ENCODE measurements around the gene THAP8.

THAP8 gene

GRCh38 chr19:35992907-35993765 lies 60.9 kb downstream of the THAP8 start:
- no peak for DNase-seq

DNA sequence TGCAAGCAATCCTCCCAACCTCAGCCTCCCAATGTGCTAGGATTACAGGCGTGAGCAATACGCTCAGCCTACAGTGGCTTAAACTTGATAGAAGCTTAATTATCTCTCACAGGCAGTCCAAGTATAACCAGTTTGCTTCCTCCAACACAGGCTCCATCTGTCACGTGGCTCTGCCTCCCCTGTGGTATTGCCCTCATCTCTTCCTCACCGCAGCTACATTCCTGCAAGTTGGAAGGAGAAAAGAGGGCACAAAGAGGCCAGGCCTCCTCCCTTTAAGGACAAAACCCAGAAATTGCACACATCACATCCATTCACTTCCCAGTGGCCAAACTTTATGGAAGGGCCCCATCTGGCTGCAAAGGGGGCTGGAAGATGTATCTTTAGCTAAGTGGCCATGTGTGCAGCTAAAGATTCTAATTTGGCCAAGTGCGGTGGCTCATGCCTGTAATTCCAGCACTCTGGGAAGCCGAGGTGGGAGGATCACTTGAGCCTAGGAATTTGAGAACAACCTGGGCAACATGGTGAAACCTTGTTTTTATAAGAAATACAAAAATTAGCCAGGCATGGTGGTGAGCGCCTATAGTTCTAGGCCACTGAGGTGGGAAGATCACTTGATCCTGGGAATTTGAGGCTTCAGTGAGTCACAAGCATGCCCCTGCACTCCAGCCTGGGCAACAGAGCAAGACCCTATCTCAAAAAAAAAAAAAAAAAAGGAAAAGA lies 62.2 kb downstream of the THAP8 start:
- no peak for DNase-seq

DNA sequence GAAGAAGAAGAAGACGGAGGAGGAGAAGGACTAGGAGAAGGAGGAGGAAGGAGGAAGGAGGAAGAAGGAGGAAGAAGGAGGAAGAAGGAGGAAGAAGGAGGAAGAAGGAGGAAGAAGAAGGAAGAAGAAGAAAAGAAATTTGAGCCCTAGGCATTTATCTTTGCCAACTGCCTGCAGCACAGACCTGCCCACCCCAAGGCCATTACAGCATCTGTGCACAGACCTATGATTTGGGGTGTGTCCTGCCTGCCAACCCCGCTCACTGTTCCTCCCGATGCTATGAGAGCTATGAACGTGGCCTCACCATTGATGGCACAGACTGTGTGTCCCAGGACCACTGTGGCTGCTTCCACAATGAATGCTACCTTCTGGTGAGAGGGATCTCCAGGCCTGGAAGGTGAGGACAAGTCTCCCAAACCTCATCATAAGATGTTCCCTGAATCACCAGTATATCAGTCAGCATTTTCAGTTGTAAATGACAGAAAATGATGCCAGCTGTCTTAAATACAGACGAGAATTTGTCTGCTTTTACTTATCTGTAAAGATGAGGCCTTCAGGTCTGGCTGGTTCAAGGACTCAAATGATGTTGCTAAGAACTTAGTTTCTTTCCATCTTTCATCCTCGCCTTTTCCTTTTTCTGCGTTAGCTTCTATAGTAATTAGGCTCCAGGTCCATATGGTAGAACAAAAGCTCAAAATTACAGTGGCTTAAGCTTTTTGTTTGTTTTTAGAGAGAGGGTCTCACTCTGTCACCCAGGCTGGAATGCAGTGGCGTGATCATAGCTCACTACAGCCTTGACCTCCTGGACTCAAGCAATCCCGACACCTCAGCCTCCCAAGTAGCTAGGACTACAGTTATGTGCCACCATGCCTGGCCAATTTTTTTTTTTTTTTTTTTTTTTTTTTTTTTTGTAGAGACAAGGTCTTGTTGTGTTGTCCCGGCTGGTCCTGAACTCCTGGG lies 63.0 kb downstream of the THAP8 start:
- DNase-seq, result no peak

DNA sequence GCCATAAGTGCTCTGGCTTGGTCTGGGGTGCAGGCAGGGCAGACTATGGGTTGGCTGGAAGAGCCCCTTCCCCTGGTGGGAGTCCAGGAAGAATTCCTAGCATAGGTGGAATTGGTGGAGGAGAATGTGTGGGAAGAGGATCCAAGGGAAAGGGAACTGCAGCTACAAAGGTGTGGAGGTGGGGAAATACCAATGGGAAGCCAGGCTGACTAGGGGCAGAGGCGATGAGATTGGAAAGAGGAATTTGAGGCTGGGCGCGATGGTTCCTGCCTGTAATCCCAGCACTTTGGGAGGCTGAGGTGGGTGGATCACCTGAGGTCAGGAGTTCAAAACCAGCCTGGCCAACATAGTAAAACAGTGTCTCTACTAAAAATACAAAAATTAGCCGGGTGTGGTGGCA lies 63.9 kb downstream of the THAP8 start:
- no peak for DNase-seq

- no peak for DNase-seq
Measured at GRCh38 chr19:35988824-35989223, 65.3 kb downstream of the THAP8 start.

DNA sequence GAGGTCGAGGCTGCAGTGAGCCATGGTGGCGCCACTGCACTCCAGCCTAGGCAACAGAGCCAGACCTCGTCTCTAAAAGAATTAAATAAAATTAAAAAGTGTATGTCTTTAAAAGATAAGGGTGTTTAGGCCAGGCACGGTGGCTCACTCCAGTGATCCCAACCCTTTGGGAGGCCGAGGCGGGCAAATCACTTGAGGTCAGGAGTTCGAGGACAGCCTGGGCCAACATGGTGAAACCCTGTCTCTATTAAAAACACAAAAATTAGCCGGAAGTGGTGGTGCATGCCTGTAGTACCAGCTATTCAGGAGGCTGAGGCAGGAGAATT lies 66.6 kb downstream of the THAP8 start:
- no peak for DNase-seq

DNA sequence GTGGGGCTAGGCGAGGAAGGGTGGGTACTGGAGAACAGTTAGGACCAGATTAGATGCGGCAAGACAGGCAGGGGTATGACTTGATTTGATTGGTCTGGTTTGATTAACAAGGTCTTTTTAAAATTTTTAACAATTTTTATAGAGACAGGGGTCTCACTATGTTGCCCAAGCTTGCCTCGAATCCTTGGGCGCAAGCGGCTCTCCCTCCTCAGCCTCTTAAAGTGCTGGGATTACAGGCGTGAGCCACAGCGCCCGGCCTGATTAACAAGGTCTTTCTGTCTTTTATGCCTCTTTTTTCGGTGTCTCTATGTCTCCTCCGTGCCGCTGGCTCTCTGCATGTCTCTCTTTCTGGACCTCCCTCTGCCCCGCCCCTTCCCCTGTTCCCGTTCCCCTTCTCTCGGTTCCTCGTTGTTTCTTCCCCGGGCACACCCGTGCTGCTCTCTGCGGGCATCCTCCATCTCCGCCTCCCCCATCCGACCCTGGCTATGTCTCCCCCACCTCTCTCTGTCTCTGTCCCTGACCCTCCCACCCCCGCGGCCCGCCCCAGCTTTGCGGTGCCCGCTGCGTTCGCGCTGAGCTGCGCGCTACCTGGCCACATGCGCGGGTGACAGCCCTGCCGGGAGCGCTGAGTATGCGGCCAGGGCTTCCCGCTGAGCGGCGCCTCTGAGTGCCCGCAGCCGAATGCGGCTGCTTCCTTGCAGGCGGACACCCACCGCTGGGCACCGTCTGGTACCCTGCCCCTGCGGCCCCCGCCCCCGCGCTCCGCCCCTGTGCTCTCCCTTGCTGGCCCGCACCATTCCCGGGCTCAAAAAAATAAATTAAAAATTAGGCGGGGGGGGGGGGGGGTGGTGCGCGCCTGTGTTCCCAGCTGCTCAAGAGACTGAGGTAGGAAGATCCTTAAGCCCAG lies 67.2 kb downstream of the THAP8 start:
- peak; percentile 49 for DNase-seq

DNA sequence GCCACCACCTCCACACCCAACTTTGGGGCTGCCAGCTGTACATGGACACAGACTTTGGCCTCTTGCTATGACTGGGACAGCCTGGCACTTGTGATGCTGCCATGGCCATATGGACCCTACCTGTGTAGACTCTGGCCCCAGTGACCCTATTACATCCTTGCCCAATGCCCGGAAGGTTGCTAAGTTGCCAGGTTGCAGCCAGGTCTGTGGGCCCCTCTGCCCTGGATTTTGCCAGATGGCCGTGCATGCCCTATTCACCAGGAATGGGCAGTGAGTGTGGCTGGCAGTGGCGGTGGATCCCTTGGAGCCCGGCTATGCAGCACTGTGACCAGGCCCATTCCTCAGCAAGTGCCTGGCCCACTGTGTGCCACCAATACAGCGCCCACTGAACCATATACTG lies 68.0 kb downstream of the THAP8 start:
- DNase-seq, result no peak

All from NCI-H1092 treated with DMSO at 0.1 percent for 48 hours (cell line).